ENCODE measurements around the gene TMPRSS3.

The TMPRSS3 gene

GRCh38 chr21:42370894-42371654, 24.8 kb downstream of the TMPRSS3 start:
- no peaks in the 10 kb centered on the region for H3K36me3 ChIP-seq
- no peak overlapping the region for H3K4me3 ChIP-seq (ENCODE audit: low read depth in 1 of 2, low read length in 1 of 2)
- H3K27me3 ChIP-seq = peaks cover 12% of the 10 kb centered on the region
- no peak overlapping the region for H3K27ac ChIP-seq
- no peaks in the 10 kb centered on the region for H3K4me1 ChIP-seq (ENCODE audit: control insufficient read depth in 1 of 2, insufficient read depth in 1 of 2, low read depth in 1 of 2, low read length in 1 of 2)
- H3K9me3 ChIP-seq = no peaks in the 10 kb centered on the region
- TF ChIP-seq, protein P1, sequence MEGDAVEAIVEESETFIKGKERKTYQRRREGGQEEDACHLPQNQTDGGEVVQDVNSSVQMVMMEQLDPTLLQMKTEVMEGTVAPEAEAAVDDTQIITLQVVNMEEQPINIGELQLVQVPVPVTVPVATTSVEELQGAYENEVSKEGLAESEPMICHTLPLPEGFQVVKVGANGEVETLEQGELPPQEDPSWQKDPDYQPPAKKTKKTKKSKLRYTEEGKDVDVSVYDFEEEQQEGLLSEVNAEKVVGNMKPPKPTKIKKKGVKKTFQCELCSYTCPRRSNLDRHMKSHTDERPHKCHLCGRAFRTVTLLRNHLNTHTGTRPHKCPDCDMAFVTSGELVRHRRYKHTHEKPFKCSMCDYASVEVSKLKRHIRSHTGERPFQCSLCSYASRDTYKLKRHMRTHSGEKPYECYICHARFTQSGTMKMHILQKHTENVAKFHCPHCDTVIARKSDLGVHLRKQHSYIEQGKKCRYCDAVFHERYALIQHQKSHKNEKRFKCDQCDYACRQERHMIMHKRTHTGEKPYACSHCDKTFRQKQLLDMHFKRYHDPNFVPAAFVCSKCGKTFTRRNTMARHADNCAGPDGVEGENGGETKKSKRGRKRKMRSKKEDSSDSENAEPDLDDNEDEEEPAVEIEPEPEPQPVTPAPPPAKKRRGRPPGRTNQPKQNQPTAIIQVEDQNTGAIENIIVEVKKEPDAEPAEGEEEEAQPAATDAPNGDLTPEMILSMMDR (IDR thresholded peaks at IDR 0.05) = no peak

- Histone ChIP-seq H3K36me3 (no peaks in the 10 kb centered on the region), H3K27me3 (peaks cover 2% of the 10 kb centered on the region), H3K4me3 (ENCODE audit: low read depth in 1 of 2, low read length in 1 of 2) (no peak overlapping the region), H3K9me3 (no peaks in the 10 kb centered on the region), H3K4me1 (ENCODE audit: control insufficient read depth in 1 of 2, insufficient read depth in 1 of 2, low read depth in 1 of 2, low read length in 1 of 2) (peaks cover 0 to 5% of the 10 kb centered on the region in 2 experiments), H3K27ac (no peak overlapping the region)
- TF ChIP-seq, protein P1 (IDR thresholded peaks at IDR 0.05) = no peak
These were observed 26.0 kb downstream of the TMPRSS3 start for GRCh38 chr21:42369821-42370220.

DNA sequence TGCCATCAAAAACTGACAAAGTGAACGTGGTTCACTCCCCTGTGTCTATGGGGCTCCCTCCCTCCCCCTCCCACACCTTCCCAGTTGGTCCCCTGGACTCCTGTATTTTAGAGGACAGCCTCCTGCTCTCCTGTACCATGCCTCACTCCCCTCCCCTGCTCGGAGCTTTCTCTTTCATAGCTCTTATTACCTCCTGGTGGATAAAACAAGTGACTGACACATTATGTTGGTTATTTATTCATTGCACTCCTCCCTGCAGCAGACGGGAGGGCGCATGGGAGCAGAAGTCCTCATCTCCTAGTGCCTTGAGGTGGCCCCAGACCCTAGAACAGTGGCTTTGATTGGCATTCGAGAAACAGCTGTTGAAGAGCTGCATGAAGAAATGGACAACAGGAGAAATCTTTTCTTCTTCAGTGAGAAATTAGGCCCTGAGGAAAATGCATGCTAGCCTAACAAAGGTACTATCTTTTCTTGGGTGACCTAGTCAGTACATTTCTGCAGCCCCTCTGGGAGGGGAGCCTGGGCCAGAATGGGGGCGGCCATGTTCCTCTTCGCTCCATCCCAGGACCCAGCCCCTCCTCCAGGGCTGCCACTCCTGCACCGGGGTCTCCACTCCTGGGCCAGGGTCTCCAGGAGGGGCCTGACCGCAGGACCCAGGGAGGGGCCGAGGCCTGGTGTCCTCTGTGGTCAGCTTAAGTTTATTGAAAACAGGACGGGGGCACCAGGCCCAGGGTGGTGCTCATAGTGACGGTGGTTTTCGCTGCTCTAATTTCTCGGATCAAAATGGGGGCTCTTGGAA, 28.3 kb downstream of the TMPRSS3 start:
- TF ChIP-seq, protein P1 (IDR thresholded peaks at IDR 0.05) = no peak
- no peaks in the 10 kb centered on the region for H3K36me3 ChIP-seq
- peaks cover 8 to 13% of the 10 kb centered on the region in 2 experiments for H3K4me1 ChIP-seq (ENCODE audit: control insufficient read depth in 1 of 2, insufficient read depth in 1 of 2, low read depth in 1 of 2, low read length in 1 of 2)
- H3K27ac ChIP-seq = no peak overlapping the region
- peaks cover 12% of the 10 kb centered on the region for H3K27me3 ChIP-seq
- no peaks in the 10 kb centered on the region for H3K9me3 ChIP-seq
- no peak overlapping the region for H3K4me3 ChIP-seq (ENCODE audit: low read depth in 1 of 2, low read length in 1 of 2)

- Histone ChIP-seq H3K36me3 (no peaks in the 10 kb centered on the region), H3K4me3 (ENCODE audit: low read depth in 1 of 2, low read length in 1 of 2) (no peak within 1 kb of the TSS), H3K4me1 (ENCODE audit: control insufficient read depth in 1 of 2, insufficient read depth in 1 of 2, low read depth in 1 of 2, low read length in 1 of 2) (peaks cover 8 to 13% of the 10 kb centered on the region in 2 experiments), H3K27ac (no peak within 1 kb of the TSS), H3K9me3 (no peaks in the 10 kb centered on the region), H3K27me3 (peaks cover 24% of the 10 kb centered on the region)
- TF ChIP-seq, protein P1 (IDR thresholded peaks at IDR 0.05) = no peak
These were observed 29.4 kb downstream of the TMPRSS3 start, which contains the start of gene TFF1 for GRCh38 chr21:42366292-42367010. TSS of gene TFF1 (minus strand) at chr21:42366535. CDS start at chr21:42366495, 40 bp downstream.

DNA sequence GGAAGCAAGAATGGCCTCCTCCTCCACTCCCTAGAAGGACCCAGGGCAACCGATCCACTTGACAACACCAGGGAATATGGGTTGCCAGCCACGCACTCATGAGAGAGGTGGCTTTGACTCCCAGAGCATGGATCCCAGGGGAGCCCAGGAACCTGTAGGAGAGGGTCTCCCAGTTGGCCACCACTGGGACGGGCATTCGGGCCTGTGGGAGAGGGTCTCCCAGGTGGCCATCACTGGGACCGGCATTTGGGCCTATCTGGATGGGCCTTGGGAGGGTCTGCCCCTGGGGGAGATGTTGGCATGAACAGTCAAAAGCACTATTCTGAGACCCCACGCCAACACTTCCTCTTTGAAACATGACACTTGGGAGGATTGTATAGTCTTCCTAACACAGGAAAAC, 30.1 kb downstream of the TMPRSS3 start:
- Histone ChIP-seq H3K27ac (no peak overlapping the region), H3K9me3 (no peaks in the 10 kb centered on the region), H3K4me3 (ENCODE audit: low read depth in 1 of 2, low read length in 1 of 2) (no peak overlapping the region), H3K27me3 (peaks cover 30% of the 10 kb centered on the region), H3K36me3 (no peaks in the 10 kb centered on the region), H3K4me1 (ENCODE audit: control insufficient read depth in 1 of 2, insufficient read depth in 1 of 2, low read depth in 1 of 2, low read length in 1 of 2) (peaks cover 8 to 13% of the 10 kb centered on the region in 2 experiments)
- TF ChIP-seq, protein P1 (IDR thresholded peaks at IDR 0.05) = no peak
